Prostate gland (tissue), 2 donors: ENCODE results near the gene ANO6. TPM values are rescaled to one million over a fixed set of nuclear protein-coding genes. Genes with fewer than 3 reads are reported as not detected.

Source experiments
- DNase-seq: peaks from one replicate; pipeline ENCODE4 v3.0.0-alpha.2; 2019; ENCODE audit warnings: low spot score
- H3K27ac ChIP-seq, 2 donors: fragments of 200-600 bp; sonication (generic); 2 replicates each; pipeline ENCODE4 v1.5.1; 2017 to 2019
- H3K27me3 ChIP-seq: fragments of 200-600 bp; sonication (generic); replicated peaks from 2 replicates; pipeline ENCODE4 v1.5.1; 2019; ENCODE audit not compliant: insufficient read depth
- H3K36me3 ChIP-seq, 2 donors: fragments of 200-600 bp; sonication (generic); 1 replicate in 1 of 2; 2 replicates in 1 of 2; pipeline versions ENCODE4 v1.5.1 to v1.8.1; 2017 to 2019
- H3K4me1 ChIP-seq: fragments of 200-600 bp; sonication (generic); replicated peaks from 2 replicates; pipeline ENCODE4 v1.5.1; 2019
- H3K4me3 ChIP-seq, 2 donors: fragments of 200-600 bp; sonication (generic); 2 replicates each; pipeline ENCODE4 v1.5.1; 2017 to 2019
- H3K9me3 ChIP-seq: fragments of 200-600 bp; sonication (generic); 2 replicates; pipeline ENCODE4 v1.5.1; 2017
- CTCF ChIP-seq, 4 experiments: fragments of 200-600 bp in 2 of 4; fragments of 450-650 bp in 2 of 4; sonication (generic) in 2 of 4; IDR thresholded peaks; 1 replicate in 3 of 4; 2 replicates in 1 of 4; pipeline ENCODE4 v1.5.1; 2016 to 2019; ENCODE audit warnings: antibody characterized with exemption in 4 of 4, mild to moderate bottlenecking in 2 of 4, moderate library complexity in 2 of 4
- POLR2A ChIP-seq: fragments of 450-650 bp; IDR thresholded peaks from one replicate; pipeline ENCODE4 v1.6.1; 2016; ENCODE audit warnings: antibody characterized with exemption, mild to moderate bottlenecking
- POLR2AphosphoS5 ChIP-seq: sonication (generic); formaldehyde crosslinking; IDR thresholded peaks from one replicate; pipeline ENCODE4 v1.6.1; 2017; ENCODE audit warnings: antibody characterized with exemption
- WGBS: methylation state at CpG from one replicate; pipeline ENCODE4 v1.1.5; 2018; 5-methylcytosine and 5-hydroxymethylcytosine counted together
- intact Hi-C: fragments of 100-400 bp; cut with DNase I; formaldehyde crosslinking; loops from one replicate; pipeline ENCODE4 v1.14.2; 2022
- total RNA-seq, 2 donors: library from RNA; depleted of rRNA; stranded (reverse); fragments of >200 nt; gene quantifications; one replicate each; pipeline ENCODE4 v1.1.0, GENCODE V29; 2016

The ANO6 gene
- total RNA-seq, 2 donors from 2014 or later, result 36.8 to 78.8 TPM

GRCh38 chr12:45327823-45328383 is 112.0 kb downstream of the ANO6 start:
- TF ChIP-seq POLR2A, result no peak
- no peak for TF ChIP-seq POLR2AphosphoS5
- TF ChIP-seq CTCF (IDR thresholded peaks at IDR 0.05), result no peak
- H3K9me3 ChIP-seq, result no peaks in the 10 kb centered on the region
- WGBS, result 86% methylated on average over 2 of the region's 2 CpGs
- H3K27ac ChIP-seq, result no peak overlapping the region
- no peak overlapping the region for H3K4me3 ChIP-seq
- no peak for DNase-seq
- H3K36me3 ChIP-seq, result no peaks in the 10 kb centered on the region
- H3K4me1 ChIP-seq, result no peaks in the 10 kb centered on the region
- H3K27me3 ChIP-seq, result no peaks in the 10 kb centered on the region
- intact Hi-C loops, result no loop called here

- WGBS, result 96% methylated on average over 1 of the region's 1 CpG
- Histone ChIP-seq H3K27me3 (no peaks in the 10 kb centered on the region), H3K36me3 (no peaks in the 10 kb centered on the region), H3K4me1 (no peaks in the 10 kb centered on the region), H3K4me3 (no peak overlapping the region), H3K9me3 (no peaks in the 10 kb centered on the region), H3K27ac (no peak overlapping the region)
- DNase-seq, result no peak
- TF ChIP-seq POLR2AphosphoS5 (no peak), CTCF (IDR thresholded peaks at IDR 0.05) (no peak), POLR2A (no peak)
- intact Hi-C loops, result no loop called here
These were observed 113.3 kb downstream of the ANO6 start for GRCh38 chr12:45329238-45329637.

- DNase-seq, result no peak
- intact Hi-C loops, result no loop called here
- Histone ChIP-seq H3K9me3 (no peaks in the 10 kb centered on the region), H3K36me3 (no peaks in the 10 kb centered on the region), H3K27ac (no peak overlapping the region), H3K4me3 (no peak overlapping the region), H3K4me1 (no peaks in the 10 kb centered on the region), H3K27me3 (no peaks in the 10 kb centered on the region)
- no peak for TF ChIP-seq POLR2AphosphoS5
- no peak for TF ChIP-seq POLR2A
- TF ChIP-seq CTCF (IDR thresholded peaks at IDR 0.05), result no peak
- WGBS, result 100% methylated on average over 1 of the region's 1 CpG
These were observed 113.8 kb downstream of the ANO6 start for GRCh38 chr12:45329702-45330101.

GRCh38 chr12:45331552-45331951 is 115.7 kb downstream of the ANO6 start:
- Histone ChIP-seq H3K36me3 (no peaks in the 10 kb centered on the region), H3K27ac (no peak overlapping the region), H3K4me3 (no peak overlapping the region), H3K9me3 (no peaks in the 10 kb centered on the region), H3K4me1 (no peaks in the 10 kb centered on the region), H3K27me3 (no peaks in the 10 kb centered on the region)
- TF ChIP-seq POLR2AphosphoS5 (no peak), CTCF (IDR thresholded peaks at IDR 0.05) (no peak), POLR2A (no peak)
- intact Hi-C loops, result no loop called here
- 63% methylated on average over 2 of the region's 2 CpGs for WGBS
- DNase-seq, result no peak

GRCh38 chr12:45334396-45334795 is 118.5 kb downstream of the ANO6 start:
- WGBS, result 83% methylated on average over 1 of the region's 1 CpG
- DNase-seq, result no peak
- no peaks in the 10 kb centered on the region for H3K36me3 ChIP-seq
- intact Hi-C loops, result no loop called here
- H3K9me3 ChIP-seq, result no peaks in the 10 kb centered on the region
- H3K27me3 ChIP-seq, result no peaks in the 10 kb centered on the region
- no peak overlapping the region for H3K27ac ChIP-seq
- no peak overlapping the region for H3K4me3 ChIP-seq
- no peaks in the 10 kb centered on the region for H3K4me1 ChIP-seq
- TF ChIP-seq CTCF (IDR thresholded peaks at IDR 0.05), result no peak
- TF ChIP-seq POLR2A, result no peak
- TF ChIP-seq POLR2AphosphoS5, result no peak
